Heart right ventricle (tissue), 16 donors: ENCODE data around the gene NPBWR2. TPM values are rescaled to one million over a fixed set of nuclear protein-coding genes. Genes with fewer than 3 reads are reported as not detected.

Experiments
- ATAC-seq, 8 donors: fragments of 200-7000 bp; cut with Tn5 transposase; one replicate each; pipeline ENCODE4 v1.9.1; 2020; ENCODE audit warnings: mild to moderate bottlenecking in 8 of 8, moderate library complexity in 8 of 8, moderate number of reproducible peaks in 1 of 8
- DNase-seq, 2 donors: peaks; one replicate each; pipeline ENCODE4 v3.0.0-alpha.2; 2020
- H3K27ac ChIP-seq, 10 donors: fragments of 200-600 bp; sonication (generic) in 2 of 10; one replicate each; pipeline versions ENCODE4 v1.5.0 to v1.8.0; 2020 to 2022; ENCODE audit warnings: mild to moderate bottlenecking in 3 of 10
- H3K27me3 ChIP-seq, 7 donors: fragments of 200-600 bp; one replicate each; pipeline ENCODE4 v1.8.0; 2021 to 2022; ENCODE audit warnings: mild to moderate bottlenecking in 2 of 7
- H3K36me3 ChIP-seq, 9 donors: fragments of 200-600 bp; sonication (generic) in 1 of 9; one replicate each; pipeline versions ENCODE4 v1.5.0 to v1.8.0; 2020 to 2022; ENCODE audit warnings: mild to moderate bottlenecking in 2 of 9
- H3K4me1 ChIP-seq, 9 donors: fragments of 200-600 bp; sonication (generic) in 1 of 9; one replicate each; pipeline versions ENCODE4 v1.5.0 to v1.8.0; 2020 to 2022; ENCODE audit warnings: mild to moderate bottlenecking in 4 of 9
- H3K4me3 ChIP-seq, 10 donors: fragments of 200-600 bp; sonication (generic) in 2 of 10; one replicate each; pipeline versions ENCODE4 v1.5.0 to v1.8.0; 2020 to 2022; ENCODE audit warnings: mild to moderate bottlenecking in 7 of 10, moderate library complexity in 2 of 10
- H3K9me3 ChIP-seq, 11 donors: fragments of 200-600 bp in 10 of 11; sonication (generic) in 2 of 11; one replicate each; pipeline versions ENCODE4 v1.5.0 to v1.8.0; 2013 to 2022; ENCODE audit warnings: mild to moderate bottlenecking in 2 of 11, control low read depth in 1 of 11, moderate library complexity in 1 of 11
- CTCF ChIP-seq, 9 donors: fragments of 200-600 bp; sonication (generic) in 2 of 9; IDR thresholded peaks; one replicate each; pipeline versions ENCODE4 v1.5.0 to v1.8.0; 2021 to 2022; ENCODE audit warnings: antibody characterized with exemption in 9 of 9, mild to moderate bottlenecking in 5 of 9, moderate library complexity in 1 of 9
- WGBS, 2 donors: extraction: QIAGEN DNeasy Blood & Tissue Kit; methylation state at CpG; one replicate each; pipeline ENCODE4 v1.1.7; 2013; ENCODE audit warnings: inconsistent platforms in 1 of 2; 5-methylcytosine and 5-hydroxymethylcytosine counted together
- intact Hi-C, 10 donors: fragments of 100-400 bp; cut with DNase I; formaldehyde crosslinking; loops; one replicate each; pipeline versions ENCODE4 v1.11.1 to v1.14.2; 2022
- polyA plus RNA-seq, 2 donors: library from polyadenylated mRNA; stranded (reverse); fragments of 200-250 nt; gene quantifications; one replicate each; pipeline ENCODE4 v1.2.3, GENCODE V29; 2013
- total RNA-seq, 10 donors: library from RNA; stranded (reverse); fragmentation: NEBNext Ultra II Directional in 3 of 10; extraction: Animal tissue kit (Norgen Biotek cat#: 25700) in 3 of 10; gene quantifications; one replicate each; pipeline versions ENCODE4 v1.2.1 to v1.2.4, GENCODE V29; 2021 to 2023
- donor health status: Arrhythmogenic right ventricular cardiomyopathy.
- donor health status: ischemic (EF 13 %, LVEDD 7.1; RV severe dilation, severe dysfunction).
- donor health status: healthy with polysubstance abuse.
- donor health status: DM: no; HTN: yes; CAD: no.
- donor health status: DM: no; HTN: no; CAD: no.
- donor health status: ischemic (EF 25% LVEDD 6.9; RV normal size, moderate dysfunction).
- donor health status: ischemic (EF 25% LVEDD 5.7; RV mildly dilated, moderate dysfunction).
- donor health status: healthy.
- donor health status: DM: yes; HTN: yes; CAD: no.
- donor health status: Ischemic cardiomyopathy.
- donor health status: ischemic (EF 35%, LVEDD 5.7; RV mildly dilated, moderate dysfunction).
- donor health status: nonischemic (EF 11% LVEDD 7.7; RV severe dilation, severe dysfunction).
- donor health status: DM: yes; HTN: yes; CAD: no.
- donor health status: PGD.
- donor health status: ischemic (EF 29% LVEDD 5.4; RV normal size, mild dysfunction).
- donor health status: nonischemic (EF 23%, LVEDD 6.1; RV moderate dilation, normal function).

Gene NPBWR2
- total and polyA plus RNA-seq, 12 donors = not detected

GRCh38 chr20:64063389-64064144, 43.8 kb downstream of the NPBWR2 start:
- Histone ChIP-seq H3K4me3 (peak overlapping the region; percentile 77 to 100 (median 93)), H3K27ac (peak overlapping the region; percentile 33 to 92 (median 88)), H3K9me3 (no peaks in the 10 kb centered on the region), H3K4me1 (peaks cover 5 to 46% (median 25%) of the 10 kb centered on the region in 9 donors), H3K36me3 (peaks cover 0 to 2% (median 0%) of the 10 kb centered on the region in 9 donors), H3K27me3 (no peaks in the 10 kb centered on the region)
- intact Hi-C loops = loop anchor here in 2 of 10 donors (2.0 kb wide), 1 partner anchor 83 kb away; the partner anchor contains the start of gene PRPF6 (in 2 of the 2)
- WGBS, 2 donors = 1 to 2% methylated on average over 47 to 51 of the region's 51 CpGs
- peak; percentile 1 to 30 (median 19) for ATAC-seq
- no peak for TF ChIP-seq CTCF (IDR thresholded peaks at IDR 0.05)
- peak in 1 of 2 donors; percentile 59 for DNase-seq

- peaks cover 5 to 51% (median 30%) of the 10 kb centered on the region in 9 donors for H3K4me1 ChIP-seq
- intact Hi-C loops = loop anchor here in 2 of 10 donors (2.0 kb wide), 1 partner anchor 82 kb away; the partner anchor contains the start of gene PRPF6 (in 2 of the 2)
- WGBS, 2 donors = 4 to 7% methylated on average over 75 to 85 of the region's 85 CpGs
- peak; percentile 97 to 98 for DNase-seq
- H3K4me3 ChIP-seq = peak within 1 kb of the TSS; percentile 77 to 100 (median 93)
- H3K36me3 ChIP-seq = no peaks in the 10 kb centered on the region
- no peaks in the 10 kb centered on the region for H3K9me3 ChIP-seq
- no peak for TF ChIP-seq CTCF (IDR thresholded peaks at IDR 0.05)
- ATAC-seq = peak; percentile 91 to 97 (median 96)
- peak within 1 kb of the TSS; percentile 44 to 92 (median 88) for H3K27ac ChIP-seq
- peaks cover 0 to under 1% (median 0%) of the 10 kb centered on the region in 7 donors for H3K27me3 ChIP-seq
Measured at GRCh38 chr20:64062596-64063388, 44.6 kb downstream of the NPBWR2 start, which contains the start of gene TCEA2. Gene TCEA2, plus strand, starts transcription at chr20:64063198. Its CDS starts 115 bp downstream, at chr20:64063313.

GRCh38 chr20:64062276-64062595, 45.1 kb downstream of the NPBWR2 start:
- Histone ChIP-seq H3K4me1 (peaks cover 5 to 53% (median 35%) of the 10 kb centered on the region in 9 donors), H3K4me3 (peak overlapping the region in 9 of 10 donors; percentile 77 to 100 (median 94)), H3K36me3 (no peaks in the 10 kb centered on the region), H3K27me3 (peaks cover 0 to 6% (median 0%) of the 10 kb centered on the region in 7 donors), H3K27ac (peak overlapping the region in 9 of 10 donors; percentile 65 to 92 (median 89)), H3K9me3 (no peaks in the 10 kb centered on the region)
- peak in 1 of 8 donors; percentile 5 for ATAC-seq
- intact Hi-C loops = loop anchor here in 2 of 10 donors (2.0 kb wide), 1 partner anchor 81 kb away; the partner anchor contains the start of gene PRPF6 (in 2 of the 2)
- WGBS, 2 donors = 55 to 60% methylated on average over 5 of the region's 5 CpGs
- no peak for TF ChIP-seq CTCF (IDR thresholded peaks at IDR 0.05)
- no peak for DNase-seq

- Histone ChIP-seq H3K4me1 (peaks cover 2 to 59% (median 44%) of the 10 kb centered on the region in 9 donors), H3K4me3 (no peak overlapping the region), H3K36me3 (no peaks in the 10 kb centered on the region), H3K9me3 (no peaks in the 10 kb centered on the region), H3K27ac (peak overlapping the region in 3 of 10 donors; percentile 48 to 93 (median 90)), H3K27me3 (peaks cover 0 to 38% (median 18%) of the 10 kb centered on the region in 7 donors)
- WGBS, 2 donors = 86 to 93% methylated on average over 12 of the region's 12 CpGs
- DNase-seq (no peak), ATAC-seq (no peak)
- no peak for TF ChIP-seq CTCF (IDR thresholded peaks at IDR 0.05)
- intact Hi-C loops = loop anchor here in 3 of 10 donors (2.0 to 10.0 kb wide), 3 partner anchors 76 to 424 kb away; partner anchors contain the start of gene PRPF6 (in 2 of the 3)
Measured at GRCh38 chr20:64058536-64058935, 48.8 kb downstream of the NPBWR2 start.
